Activated T-cell treated with anti-CD3 and anti-CD28 coated beads, Interleukin-2, amount 50 U/mL, for 24 hours (primary cell): Measurements from ENCODE around the gene RPS6KA5.
"Not testable (repeated sequence)": the region's sequence is repeated elsewhere in the genome, so short reads cannot be mapped to it uniquely, and the experiment has no call there.

Experiments
- DNase-seq: peaks from one replicate; pipeline ENCODE4 v3.0.0-alpha.2; 2020
- H3K27ac Mint-ChIP-seq: 2 replicates; pipeline ENCODE4 v1.8.0; 2020; ENCODE audit warnings: mild to moderate bottlenecking, mixed read lengths
- H3K27me3 Mint-ChIP-seq: 2 replicates; pipeline ENCODE4 v1.8.0; 2020; ENCODE audit warnings: mixed read lengths
- H3K36me3 Mint-ChIP-seq: 2 replicates; pipeline ENCODE4 v1.8.0; 2020; ENCODE audit warnings: low read depth, mixed read lengths
- H3K4me1 Mint-ChIP-seq: 2 replicates; pipeline ENCODE4 v1.8.0; 2020; ENCODE audit warnings: low read depth, mixed read lengths
- H3K4me3 Mint-ChIP-seq: 2 replicates; pipeline ENCODE4 v1.8.0; 2020; ENCODE audit warnings: mild to moderate bottlenecking, moderate library complexity, mixed read lengths
- H3K9me3 Mint-ChIP-seq: 2 replicates; pipeline ENCODE4 v1.8.0; 2020; ENCODE audit warnings: mixed read lengths

The RPS6KA5 gene

GRCh38 chr14:90851327-90852036, 209.0 kb downstream of the RPS6KA5 start:
- Mint-ChIP-seq H3K9me3 (no peaks in the 10 kb centered on the region), H3K4me1 (no peaks in the 10 kb centered on the region), H3K36me3 (peaks cover 3% of the 10 kb centered on the region), H3K4me3 (no peak overlapping the region), H3K27ac (no peak overlapping the region), H3K27me3 (no peaks in the 10 kb centered on the region)
- DNase-seq, result no peak

GRCh38 chr14:90850487-90850886, 210.0 kb downstream of the RPS6KA5 start:
- Mint-ChIP-seq H3K9me3 (no peaks in the 10 kb centered on the region), H3K4me1 (no peaks in the 10 kb centered on the region), H3K27ac (no peak overlapping the region), H3K27me3 (no peaks in the 10 kb centered on the region), H3K4me3 (no peak overlapping the region), H3K36me3 (peaks cover 3% of the 10 kb centered on the region)
- no peak for DNase-seq

GRCh38 chr14:90849787-90850444, 210.5 kb downstream of the RPS6KA5 start:
- Mint-ChIP-seq H3K36me3 (peaks cover 3% of the 10 kb centered on the region), H3K9me3 (no peaks in the 10 kb centered on the region), H3K4me3 (no peak overlapping the region), H3K4me1 (no peaks in the 10 kb centered on the region), H3K27ac (no peak overlapping the region), H3K27me3 (no peaks in the 10 kb centered on the region)
- DNase-seq, result no peak

- no peak overlapping the region for H3K4me3 Mint-ChIP-seq
These were observed 211.3 kb downstream of the RPS6KA5 start for GRCh38 chr14:90848944-90849731.

GRCh38 chr14:90846511-90846910, 213.9 kb downstream of the RPS6KA5 start:
- Mint-ChIP-seq H3K4me1 (peaks cover 5% of the 10 kb centered on the region), H3K36me3 (peaks cover 3% of the 10 kb centered on the region), H3K4me3 (no peak overlapping the region), H3K27me3 (no peaks in the 10 kb centered on the region), H3K27ac (no peak overlapping the region), H3K9me3 (no peaks in the 10 kb centered on the region)
- DNase-seq, result no peak

More at GRCh38 chr14:90848944-90849731, 211.3 kb downstream of the RPS6KA5 start:
- DNase-seq, result no peak
- no peaks in the 10 kb centered on the region for H3K4me1 Mint-ChIP-seq
- H3K27me3 Mint-ChIP-seq, result no peaks in the 10 kb centered on the region
- H3K27ac Mint-ChIP-seq, result no peak overlapping the region
- no peaks in the 10 kb centered on the region for H3K9me3 Mint-ChIP-seq
- peaks cover 3% of the 10 kb centered on the region for H3K36me3 Mint-ChIP-seq

GRCh38 chr14:90844321-90844720, 216.1 kb downstream of the RPS6KA5 start:
- Mint-ChIP-seq H3K27me3 (no peaks in the 10 kb centered on the region), H3K4me1 (peaks cover 5% of the 10 kb centered on the region), H3K27ac (no peak overlapping the region), H3K36me3 (peaks cover 3% of the 10 kb centered on the region), H3K9me3 (no peaks in the 10 kb centered on the region), H3K4me3 (no peak overlapping the region)
- DNase-seq, result no peak

- no peaks in the 10 kb centered on the region for H3K27me3 Mint-ChIP-seq
- no peak overlapping the region for H3K27ac Mint-ChIP-seq
- H3K36me3 Mint-ChIP-seq, result peaks cover 3% of the 10 kb centered on the region
- peak; percentile 23 for DNase-seq
- H3K4me3 Mint-ChIP-seq, result no peak overlapping the region
- H3K4me1 Mint-ChIP-seq, result peaks cover 5% of the 10 kb centered on the region
- H3K9me3 Mint-ChIP-seq, result no peaks in the 10 kb centered on the region
These were observed 217.7 kb downstream of the RPS6KA5 start for GRCh38 chr14:90842726-90843125.

GRCh38 chr14:90840667-90841066, 219.8 kb downstream of the RPS6KA5 start:
- H3K4me3 Mint-ChIP-seq, H3K36me3 Mint-ChIP-seq, H3K27ac Mint-ChIP-seq: not testable (repeated sequence)

GRCh38 chr14:90839889-90840266, 220.6 kb downstream of the RPS6KA5 start:
- peak; percentile 11 for DNase-seq
- Mint-ChIP-seq H3K4me3 (no peak overlapping the region), H3K4me1 (peaks cover 18% of the 10 kb centered on the region), H3K27me3 (peaks cover 3% of the 10 kb centered on the region), H3K36me3 (no peaks in the 10 kb centered on the region), H3K27ac (no peak overlapping the region), H3K9me3 (no peaks in the 10 kb centered on the region)

More at GRCh38 chr14:90840667-90841066, 219.8 kb downstream of the RPS6KA5 start:
- not testable (repeated sequence) for H3K9me3 Mint-ChIP-seq, DNase-seq, H3K27me3 Mint-ChIP-seq
- H3K4me1 Mint-ChIP-seq, result peaks cover 16% of the 10 kb centered on the region

- Mint-ChIP-seq H3K9me3 (no peaks in the 10 kb centered on the region), H3K4me3 (no peak overlapping the region), H3K4me1 (peaks cover 18% of the 10 kb centered on the region), H3K27ac (no peak overlapping the region), H3K36me3 (no peaks in the 10 kb centered on the region), H3K27me3 (peaks cover 3% of the 10 kb centered on the region)
- DNase-seq, result no peak
These were observed 221.2 kb downstream of the RPS6KA5 start for GRCh38 chr14:90839024-90839888.

- not testable (repeated sequence) for H3K27ac Mint-ChIP-seq, H3K4me3 Mint-ChIP-seq, H3K27me3 Mint-ChIP-seq, H3K9me3 Mint-ChIP-seq, DNase-seq, H3K36me3 Mint-ChIP-seq
- peaks cover 18% of the 10 kb centered on the region for H3K4me1 Mint-ChIP-seq
These were observed 221.9 kb downstream of the RPS6KA5 start for GRCh38 chr14:90838531-90838930.

- H3K27me3 Mint-ChIP-seq, result peaks cover 3% of the 10 kb centered on the region
- no peak overlapping the region for H3K27ac Mint-ChIP-seq
- DNase-seq, result no peak
- H3K4me3 Mint-ChIP-seq, result no peak overlapping the region
- H3K36me3 Mint-ChIP-seq, result no peaks in the 10 kb centered on the region
- no peaks in the 10 kb centered on the region for H3K9me3 Mint-ChIP-seq
- peaks cover 13% of the 10 kb centered on the region for H3K4me1 Mint-ChIP-seq
These were observed 223.1 kb downstream of the RPS6KA5 start for GRCh38 chr14:90837355-90837754.

- Mint-ChIP-seq H3K27me3 (peaks cover 3% of the 10 kb centered on the region), H3K9me3 (no peaks in the 10 kb centered on the region), H3K27ac (no peak overlapping the region), H3K36me3 (no peaks in the 10 kb centered on the region), H3K4me3 (no peak overlapping the region), H3K4me1 (peaks cover 13% of the 10 kb centered on the region)
- no peak for DNase-seq
These were observed 223.8 kb downstream of the RPS6KA5 start for GRCh38 chr14:90836692-90837063.

- Mint-ChIP-seq H3K9me3 (no peaks in the 10 kb centered on the region), H3K4me3 (no peak overlapping the region), H3K4me1 (peaks cover 34% of the 10 kb centered on the region), H3K27me3 (peaks cover 3% of the 10 kb centered on the region), H3K36me3 (no peaks in the 10 kb centered on the region), H3K27ac (no peak overlapping the region)
- DNase-seq, result no peak
These were observed 228.6 kb downstream of the RPS6KA5 start for GRCh38 chr14:90831821-90832220.
